Measurements from ENCODE around the gene UGT1A1. TPM values are rescaled to one million over a fixed set of nuclear protein-coding genes. Genes with fewer than 3 reads are reported as not detected.

UGT1A1 gene
- total and polyA plus RNA-seq, 2 donors (not counting 3 experiments of a cell fraction or from before 2014, with no cell fraction given) = not detected

GRCh38 chr2:233712611-233713261 lies 47.3 kb upstream of the UGT1A1 start, which contains the start of gene UGT1A5:
UGT1A5 (plus strand) TSS chr2:233712907; CDS start chr2:233712992, 85 bp downstream.
- Histone ChIP-seq H3K36me3 (ENCODE audit: control insufficient read depth in 2 of 2, extremely low read depth in 1 of 2, insufficient read depth in 2 of 2, low read length in 2 of 2) (no peaks in the 10 kb centered on the region), H4K20me1 (replicated peaks; ENCODE audit: control insufficient read depth, extremely low read depth, insufficient read depth, low read length) (no peaks in the 10 kb centered on the region), H3K4me3 (replicated peaks in 1 of 3; ENCODE audit: insufficient read depth in 1 of 3, low read depth in 1 of 3, low read length in 3 of 3) (no peak within 1 kb of the TSS), H3K27ac (ENCODE audit: insufficient read depth, low read depth, low read length) (no peak within 1 kb of the TSS), H3K9me1 (replicated peaks; ENCODE audit: control insufficient read depth, extremely low read depth, insufficient read depth, low read length) (no peaks in the 10 kb centered on the region), H3K9ac (replicated peaks; ENCODE audit: extremely low read depth, insufficient read depth, low read length) (no peak within 1 kb of the TSS), H3K4me2 (ENCODE audit: insufficient read depth, low read length) (no peak within 1 kb of the TSS), H3K4me1 (ENCODE audit: control insufficient read depth, extremely low read depth, insufficient read depth, low read length) (peaks cover 2% of the 10 kb centered on the region), H3K27me3 (ENCODE audit: control insufficient read depth in 2 of 2, insufficient read depth in 2 of 2, low read length in 2 of 2) (peaks cover 0 to 5% of the 10 kb centered on the region in 2 experiments), H3K79me2 (ENCODE audit: control insufficient read depth, insufficient read depth, low read length) (no peaks in the 10 kb centered on the region), H3K9me3 (replicated peaks; ENCODE audit: control insufficient read depth, insufficient read depth, low read length) (no peaks in the 10 kb centered on the region), H2AFZ (ENCODE audit: low read depth, low read length) (no peak within 1 kb of the TSS)
- ChIA-PET CTCF (interaction anchor here (0.9 to 4.4 kb wide), 9 partner anchors 9 to 1404 kb away, joined by 3 to 74 read pairs (median 10); partner anchors contain the start of gene USP40), POLR2A (no interaction called here)
- BruUV-seq (replicated peaks) = no TSS peak
- intact Hi-C loops (cut with micrococcal nuclease) = no loop called here
- DNase-seq (ENCODE audit: low read depth, low spot score) = no peak
- FAIRE-seq = no peak
- dilution Hi-C loops (cut with MboI; ENCODE audit: extremely low pct_ligation_motif_present, low sequenced_read_pairs) = no loop called here
- TF ChIP-seq EZH2 (IDR thresholded peaks at IDR 0.05; ENCODE audit: borderline replicate concordance, low read depth, low read length, severe bottlenecking) (no peak), POLR2AphosphoS5 (IDR thresholded peaks at IDR 0.05; ENCODE audit: insufficient read depth, low read depth, low read length) (no peak)

- intact Hi-C loops (cut with micrococcal nuclease) (no loop called here), dilution Hi-C loops (cut with MboI; ENCODE audit: extremely low pct_ligation_motif_present, low sequenced_read_pairs) (no loop called here)
- Histone ChIP-seq H3K4me2 (ENCODE audit: insufficient read depth, low read length) (no peak overlapping the region), H3K27ac (ENCODE audit: insufficient read depth, low read depth, low read length) (no peak overlapping the region), H3K9ac (replicated peaks; ENCODE audit: extremely low read depth, insufficient read depth, low read length) (no peak overlapping the region), H4K20me1 (replicated peaks; ENCODE audit: control insufficient read depth, extremely low read depth, insufficient read depth, low read length) (no peaks in the 10 kb centered on the region), H3K9me1 (replicated peaks; ENCODE audit: control insufficient read depth, extremely low read depth, insufficient read depth, low read length) (no peaks in the 10 kb centered on the region), H3K79me2 (ENCODE audit: control insufficient read depth, insufficient read depth, low read length) (no peaks in the 10 kb centered on the region), H3K4me3 (replicated peaks in 1 of 3; ENCODE audit: insufficient read depth in 1 of 3, low read depth in 1 of 3, low read length in 3 of 3) (no peak overlapping the region), H3K9me3 (replicated peaks; ENCODE audit: control insufficient read depth, insufficient read depth, low read length) (no peaks in the 10 kb centered on the region), H3K27me3 (ENCODE audit: control insufficient read depth in 2 of 2, insufficient read depth in 2 of 2, low read length in 2 of 2) (peaks cover 0 to 6% of the 10 kb centered on the region in 2 experiments), H3K4me1 (ENCODE audit: control insufficient read depth, extremely low read depth, insufficient read depth, low read length) (no peaks in the 10 kb centered on the region), H2AFZ (ENCODE audit: low read depth, low read length) (no peak overlapping the region), H3K36me3 (ENCODE audit: control insufficient read depth in 2 of 2, extremely low read depth in 1 of 2, insufficient read depth in 2 of 2, low read length in 2 of 2) (no peaks in the 10 kb centered on the region)
- CTCF ChIA-PET = interaction anchor here (2.8 to 4.4 kb wide), 2 partner anchors 226 to 266 kb away, joined by 10 to 74 read pairs; no protein-coding TSS in a partner anchor
- BruUV-seq (replicated peaks) = no TSS peak
- no peak for FAIRE-seq
- POLR2A ChIA-PET = no interaction called here
- DNase-seq (ENCODE audit: low read depth, low spot score) = no peak
- TF ChIP-seq FOS (IDR thresholded peaks at IDR 0.05; ENCODE audit: borderline replicate concordance, insufficient read depth, low read length) (no peak), MAX (IDR thresholded peaks at IDR 0.05; ENCODE audit: insufficient read depth, insufficient read length) (no peak), EZH2 (IDR thresholded peaks at IDR 0.05; ENCODE audit: borderline replicate concordance, low read depth, low read length, severe bottlenecking) (no peak), POLR2AphosphoS5 (IDR thresholded peaks at IDR 0.05; ENCODE audit: insufficient read depth, low read depth, low read length) (no peak), CTCF (IDR thresholded peaks at IDR 0.05; ENCODE audit: extremely low read depth in 1 of 2, insufficient read depth in 1 of 2, low read depth in 1 of 2, low read length in 2 of 2) (no peak), GATA2 (IDR thresholded peaks at IDR 0.05; ENCODE audit: insufficient read depth, insufficient read length, low read depth, low read length) (no peak), POLR2A (IDR thresholded peaks at IDR 0.05; ENCODE audit: low read depth, low read length) (no peak), MYC (IDR thresholded peaks at IDR 0.05; ENCODE audit: low read depth, low read length) (no peak), JUN (IDR thresholded peaks at IDR 0.05; ENCODE audit: borderline replicate concordance, insufficient read depth, insufficient read length, low read depth) (no peak)
Observed at GRCh38 chr2:233713262-233713615, 46.8 kb upstream of the UGT1A1 start.

All from endothelial cell of umbilical vein (primary cell).